Hepatic stellate cell (primary cell): ENCODE results near the gene PLA2G4B.

ENCODE experiments used
- DNase-seq: peaks from one replicate; pipeline ENCODE4 v3.0.0; 2011; ENCODE audit warnings: low spot score

The PLA2G4B gene

GRCh38 chr15:41869770-41870688, 31.4 kb downstream of the PLA2G4B start:
- DNase-seq = no peak

- peak; percentile 72 for DNase-seq
Measured at GRCh38 chr15:41870689-41871081, 32.0 kb downstream of the PLA2G4B start.

- DNase-seq = no peak
Measured at GRCh38 chr15:41871175-41871905, 32.7 kb downstream of the PLA2G4B start.

GRCh38 chr15:41872166-41872747, 33.6 kb downstream of the PLA2G4B start:
- DNase-seq = no peak

GRCh38 chr15:41873711-41874110, 35.1 kb downstream of the PLA2G4B start:
- no peak for DNase-seq

GRCh38 chr15:41874736-41875135, 36.1 kb downstream of the PLA2G4B start:
- no peak for DNase-seq

GRCh38 chr15:41876007-41876406, 37.4 kb downstream of the PLA2G4B start:
- DNase-seq = no peak

- no peak for DNase-seq
Measured at GRCh38 chr15:41876689-41877088, 38.0 kb downstream of the PLA2G4B start.

- DNase-seq = no peak
Measured at GRCh38 chr15:41877631-41878354, 39.1 kb downstream of the PLA2G4B start.

GRCh38 chr15:41878355-41878699, 39.7 kb downstream of the PLA2G4B start:
- no peak for DNase-seq

- DNase-seq = no peak
Measured at GRCh38 chr15:41879321-41879845, 40.7 kb downstream of the PLA2G4B start.

- DNase-seq = no peak
Measured at GRCh38 chr15:41880156-41880877, 41.7 kb downstream of the PLA2G4B start.

- no peak for DNase-seq
Measured at GRCh38 chr15:41881086-41881485, 42.4 kb downstream of the PLA2G4B start.

GRCh38 chr15:41881550-41881919, 42.9 kb downstream of the PLA2G4B start:
- no peak for DNase-seq

GRCh38 chr15:41881920-41882688, 43.5 kb downstream of the PLA2G4B start:
- no peak for DNase-seq

GRCh38 chr15:41882689-41883483, 44.2 kb downstream of the PLA2G4B start:
- no peak for DNase-seq

- DNase-seq = no peak
Measured at GRCh38 chr15:41883484-41883825, 44.8 kb downstream of the PLA2G4B start.

- no peak for DNase-seq
Measured at GRCh38 chr15:41884458-41884857, 45.8 kb downstream of the PLA2G4B start.

GRCh38 chr15:41885321-41885720, 46.7 kb downstream of the PLA2G4B start:
- no peak for DNase-seq

GRCh38 chr15:41885841-41886240, 47.2 kb downstream of the PLA2G4B start:
- DNase-seq = no peak
